HepG2 (cell line): ENCODE results near the gene SC5D. TPM values are rescaled to one million over a fixed set of nuclear protein-coding genes. Genes with fewer than 3 reads are reported as not detected.

Experiments used
- HNRNPL ChIP-seq: fragments of 200-400 bp; formaldehyde crosslinking; IDR thresholded peaks from 2 replicates; pipeline ENCODE4 v1.6.1; 2017; ENCODE audit warnings: mild to moderate bottlenecking, low read depth, low read length
- MAZ ChIP-seq, 2 experiments: sonication (generic) in 1 of 2; formaldehyde crosslinking in 1 of 2; IDR thresholded peaks; 2 replicates each; pipeline versions ENCODE4 v1.5.0 to v1.6.1; 2012 to 2020; ENCODE audit warnings: low read depth in 2 of 2, mild to moderate bottlenecking in 2 of 2, borderline replicate concordance in 1 of 2, improper control_type of control experiment in 1 of 2, low read length in 1 of 2, missing genetic modification reagents in 1 of 2, moderate library complexity in 1 of 2
- PAWR ChIP-seq: sonication (generic); formaldehyde crosslinking; IDR thresholded peaks from 2 replicates; pipeline ENCODE4 v1.4.0; 2020; ENCODE audit warnings: missing genetic modification reagents, mild to moderate bottlenecking, borderline replicate concordance
- PAX8 ChIP-seq: sonication (generic); formaldehyde crosslinking; IDR thresholded peaks from 2 replicates; pipeline ENCODE4 v1.8.0; 2022; ENCODE audit warnings: mild to moderate bottlenecking, missing genetic modification reagents, borderline replicate concordance
- SALL1 ChIP-seq: sonication (generic); formaldehyde crosslinking; IDR thresholded peaks from 2 replicates; pipeline ENCODE4 v1.8.0; 2022; ENCODE audit warnings: mild to moderate bottlenecking, missing genetic modification reagents
- SIX1 ChIP-seq: sonication (generic); formaldehyde crosslinking; IDR thresholded peaks from 2 replicates; pipeline ENCODE4 v1.4.0; 2020; ENCODE audit warnings: missing genetic modification reagents, borderline replicate concordance
- ZHX2 ChIP-seq, 2 experiments: sonication (generic) in 1 of 2; formaldehyde crosslinking in 1 of 2; IDR thresholded peaks; 2 replicates each; pipeline versions ENCODE4 v1.6.1 to v1.9.0; 2014 to 2022; ENCODE audit warnings: antibody characterized with exemption in 1 of 2, borderline replicate concordance in 1 of 2, inconsistent platforms in 1 of 2, low read depth in 1 of 2, missing genetic modification reagents in 1 of 2
- ZMYM2 ChIP-seq: sonication (generic); formaldehyde crosslinking; IDR thresholded peaks from 2 replicates; pipeline ENCODE4 v1.8.0; 2022; ENCODE audit warnings: mild to moderate bottlenecking, missing genetic modification reagents
- ZNF513 ChIP-seq: sonication (generic); formaldehyde crosslinking; conservative IDR thresholded peaks from 2 replicates; pipeline ENCODE4 v1.5.0; 2020; ENCODE audit warnings: missing genetic modification reagents
- polyA plus RNA-seq, 8 experiments: library from polyadenylated mRNA; depleted of rRNA in 3 of 8; stranded (reverse) in 7 of 8; unstranded in 1 of 8; fragments of >200 nt; fragmentation: Illumina TruSeq in 4 of 8; extraction: Trizol in 4 of 8; gene quantifications; 2 replicates each; pipeline versions ENCODE4 v1.2.1 to v1.2.3, GENCODE V29; 2011 to 2016; ENCODE audit warnings: low read depth in 4 of 8, missing spikeins in 1 of 8, mixed read lengths in 1 of 8; ENCODE audit not compliant: insufficient read depth in 1 of 8
- total RNA-seq, 5 experiments: library from RNA; depleted of rRNA; stranded (reverse); fragments of >200 nt; fragmentation: Illumina TruSeq; extraction: Trizol; gene quantifications; 2 replicates each; pipeline ENCODE4 v1.2.3, GENCODE V29; 2016; ENCODE audit warnings: low read depth in 1 of 5
- TF ChIP-seq, protein P1 (sequence below): sonication (generic); formaldehyde crosslinking; IDR thresholded peaks from 2 replicates; pipeline ENCODE4 v1.9.0; 2021; ENCODE audit warnings: mild to moderate bottlenecking, missing genetic modification reagents
- TF ChIP-seq, protein P2 (sequence below): sonication (generic); formaldehyde crosslinking; IDR thresholded peaks from 2 replicates; pipeline ENCODE4 v1.4.0; 2020; ENCODE audit warnings: missing genetic modification reagents, borderline replicate concordance

The SC5D gene
- total and polyA plus RNA-seq, 2 of the 13 experiments (the other 11 are each of a cell fraction or from before 2014, with no cell fraction given) = 84.4 to 155 TPM

- TF ChIP-seq, protein P1, sequence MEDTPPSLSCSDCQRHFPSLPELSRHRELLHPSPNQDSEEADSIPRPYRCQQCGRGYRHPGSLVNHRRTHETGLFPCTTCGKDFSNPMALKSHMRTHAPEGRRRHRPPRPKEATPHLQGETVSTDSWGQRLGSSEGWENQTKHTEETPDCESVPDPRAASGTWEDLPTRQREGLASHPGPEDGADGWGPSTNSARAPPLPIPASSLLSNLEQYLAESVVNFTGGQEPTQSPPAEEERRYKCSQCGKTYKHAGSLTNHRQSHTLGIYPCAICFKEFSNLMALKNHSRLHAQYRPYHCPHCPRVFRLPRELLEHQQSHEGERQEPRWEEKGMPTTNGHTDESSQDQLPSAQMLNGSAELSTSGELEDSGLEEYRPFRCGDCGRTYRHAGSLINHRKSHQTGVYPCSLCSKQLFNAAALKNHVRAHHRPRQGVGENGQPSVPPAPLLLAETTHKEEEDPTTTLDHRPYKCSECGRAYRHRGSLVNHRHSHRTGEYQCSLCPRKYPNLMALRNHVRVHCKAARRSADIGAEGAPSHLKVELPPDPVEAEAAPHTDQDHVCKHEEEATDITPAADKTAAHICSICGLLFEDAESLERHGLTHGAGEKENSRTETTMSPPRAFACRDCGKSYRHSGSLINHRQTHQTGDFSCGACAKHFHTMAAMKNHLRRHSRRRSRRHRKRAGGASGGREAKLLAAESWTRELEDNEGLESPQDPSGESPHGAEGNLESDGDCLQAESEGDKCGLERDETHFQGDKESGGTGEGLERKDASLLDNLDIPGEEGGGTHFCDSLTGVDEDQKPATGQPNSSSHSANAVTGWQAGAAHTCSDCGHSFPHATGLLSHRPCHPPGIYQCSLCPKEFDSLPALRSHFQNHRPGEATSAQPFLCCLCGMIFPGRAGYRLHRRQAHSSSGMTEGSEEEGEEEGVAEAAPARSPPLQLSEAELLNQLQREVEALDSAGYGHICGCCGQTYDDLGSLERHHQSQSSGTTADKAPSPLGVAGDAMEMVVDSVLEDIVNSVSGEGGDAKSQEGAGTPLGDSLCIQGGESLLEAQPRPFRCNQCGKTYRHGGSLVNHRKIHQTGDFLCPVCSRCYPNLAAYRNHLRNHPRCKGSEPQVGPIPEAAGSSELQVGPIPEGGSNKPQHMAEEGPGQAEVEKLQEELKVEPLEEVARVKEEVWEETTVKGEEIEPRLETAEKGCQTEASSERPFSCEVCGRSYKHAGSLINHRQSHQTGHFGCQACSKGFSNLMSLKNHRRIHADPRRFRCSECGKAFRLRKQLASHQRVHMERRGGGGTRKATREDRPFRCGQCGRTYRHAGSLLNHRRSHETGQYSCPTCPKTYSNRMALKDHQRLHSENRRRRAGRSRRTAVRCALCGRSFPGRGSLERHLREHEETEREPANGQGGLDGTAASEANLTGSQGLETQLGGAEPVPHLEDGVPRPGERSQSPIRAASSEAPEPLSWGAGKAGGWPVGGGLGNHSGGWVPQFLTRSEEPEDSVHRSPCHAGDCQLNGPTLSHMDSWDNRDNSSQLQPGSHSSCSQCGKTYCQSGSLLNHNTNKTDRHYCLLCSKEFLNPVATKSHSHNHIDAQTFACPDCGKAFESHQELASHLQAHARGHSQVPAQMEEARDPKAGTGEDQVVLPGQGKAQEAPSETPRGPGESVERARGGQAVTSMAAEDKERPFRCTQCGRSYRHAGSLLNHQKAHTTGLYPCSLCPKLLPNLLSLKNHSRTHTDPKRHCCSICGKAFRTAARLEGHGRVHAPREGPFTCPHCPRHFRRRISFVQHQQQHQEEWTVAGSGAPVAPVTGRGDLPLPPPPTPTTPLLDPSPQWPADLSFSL = no peak
- TF ChIP-seq SALL1 (peak; percentile 21; the same call in 1 of the 2 replicates), PAWR (CRISPR knock-in tag) (no peak), MAZ (IDR thresholded peaks at IDR 0.05; ENCODE audit: borderline replicate concordance, low read depth, low read length) (no peak), MAZ (CRISPR knock-in tag; IDR thresholded peaks at IDR 0.05; ENCODE audit: low read depth) (no peak), ZHX2 (IDR thresholded peaks at IDR 0.05; ENCODE audit: low read depth) (no peak), ZHX2 (CRISPR knock-in tag; IDR thresholded peaks at IDR 0.05; ENCODE audit: borderline replicate concordance) (no peak), SIX1 (CRISPR knock-in tag) (no peak), PAX8 (no peak), ZNF513 (CRISPR knock-in tag) (no peak), ZMYM2 (no peak), HNRNPL (no peak)
- TF ChIP-seq, protein P2, sequence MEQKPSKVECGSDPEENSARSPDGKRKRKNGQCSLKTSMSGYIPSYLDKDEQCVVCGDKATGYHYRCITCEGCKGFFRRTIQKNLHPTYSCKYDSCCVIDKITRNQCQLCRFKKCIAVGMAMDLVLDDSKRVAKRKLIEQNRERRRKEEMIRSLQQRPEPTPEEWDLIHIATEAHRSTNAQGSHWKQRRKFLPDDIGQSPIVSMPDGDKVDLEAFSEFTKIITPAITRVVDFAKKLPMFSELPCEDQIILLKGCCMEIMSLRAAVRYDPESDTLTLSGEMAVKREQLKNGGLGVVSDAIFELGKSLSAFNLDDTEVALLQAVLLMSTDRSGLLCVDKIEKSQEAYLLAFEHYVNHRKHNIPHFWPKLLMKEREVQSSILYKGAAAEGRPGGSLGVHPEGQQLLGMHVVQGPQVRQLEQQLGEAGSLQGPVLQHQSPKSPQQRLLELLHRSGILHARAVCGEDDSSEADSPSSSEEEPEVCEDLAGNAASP (CRISPR knock-in tag) = no peak
Observed at GRCh38 chr11:121246021-121246768, 46.4 kb upstream of the SC5D start (continued).
